ES-I3 (cell line): ENCODE measurements around the gene ME3.

ENCODE experiments used
- H3K36me3 ChIP-seq: 2 replicates; pipeline ENCODE4 v1.6.1; 2013; ENCODE audit warnings: mild to moderate bottlenecking, low read length, control low read depth, moderate library complexity; ENCODE audit not compliant: insufficient read depth
- H3K4me1 ChIP-seq: 2 replicates; pipeline ENCODE4 v1.6.1; 2013; ENCODE audit warnings: mild to moderate bottlenecking, control low read depth, low read length; ENCODE audit not compliant: insufficient read depth
- H3K9ac ChIP-seq: 2 replicates; pipeline ENCODE4 v1.6.1; 2013; ENCODE audit warnings: low read depth, mild to moderate bottlenecking, low read length, moderate library complexity
- H3K9me3 ChIP-seq: 2 replicates; pipeline ENCODE4 v1.6.1; 2013; ENCODE audit warnings: mild to moderate bottlenecking, low read length, moderate library complexity; ENCODE audit not compliant: control insufficient read depth, insufficient read depth

Gene ME3

GRCh38 chr11:86610559-86611341 is 61.7 kb downstream of the ME3 start:
- Histone ChIP-seq H3K9ac (no peak overlapping the region), H3K36me3 (no peaks in the 10 kb centered on the region), H3K9me3 (no peaks in the 10 kb centered on the region; the same call in 1 of the 2 replicates), H3K4me1 (peaks cover 16% of the 10 kb centered on the region)

- Histone ChIP-seq H3K9me3 (no peaks in the 10 kb centered on the region), H3K36me3 (no peaks in the 10 kb centered on the region), H3K9ac (0 out of 2 replicates have a peak overlapping the region, but pooled peaks have one; percentile 1), H3K4me1 (peaks cover 16% of the 10 kb centered on the region)
Measured at GRCh38 chr11:86608251-86608799, 64.1 kb downstream of the ME3 start.

- Histone ChIP-seq H3K36me3 (no peaks in the 10 kb centered on the region), H3K4me1 (peaks cover 16% of the 10 kb centered on the region), H3K9me3 (no peaks in the 10 kb centered on the region), H3K9ac (no peak overlapping the region)
Measured at GRCh38 chr11:86606836-86607481, 65.5 kb downstream of the ME3 start.

GRCh38 chr11:86606270-86606835 is 66.1 kb downstream of the ME3 start:
- Histone ChIP-seq H3K9ac (no peak overlapping the region), H3K36me3 (no peaks in the 10 kb centered on the region), H3K9me3 (no peaks in the 10 kb centered on the region), H3K4me1 (peaks cover 16% of the 10 kb centered on the region)

GRCh38 chr11:86596861-86597586 is 75.4 kb downstream of the ME3 start:
- Histone ChIP-seq H3K9me3 (peaks cover 6% of the 10 kb centered on the region; the same call in 1 of the 2 replicates), H3K9ac (no peak overlapping the region), H3K4me1 (peaks cover 25% of the 10 kb centered on the region), H3K36me3 (no peaks in the 10 kb centered on the region)

- Histone ChIP-seq H3K36me3 (no peaks in the 10 kb centered on the region), H3K4me1 (peaks cover 33% of the 10 kb centered on the region), H3K9ac (no peak overlapping the region), H3K9me3 (peaks cover 6% of the 10 kb centered on the region; the same call in 1 of the 2 replicates)
Measured at GRCh38 chr11:86595955-86596354, 76.5 kb downstream of the ME3 start.

GRCh38 chr11:86595451-86595850 is 77.0 kb downstream of the ME3 start:
- no peaks in the 10 kb centered on the region for H3K36me3 ChIP-seq
- peaks cover 33% of the 10 kb centered on the region for H3K4me1 ChIP-seq
- H3K9me3 ChIP-seq: peaks cover 6% of the 10 kb centered on the region; the same call in 1 of the 2 replicates
- no peak overlapping the region for H3K9ac ChIP-seq

- H3K9ac ChIP-seq: no peak overlapping the region
- H3K36me3 ChIP-seq: no peaks in the 10 kb centered on the region
- H3K4me1 ChIP-seq: peaks cover 33% of the 10 kb centered on the region
- peaks cover 6% of the 10 kb centered on the region; the same call in 1 of the 2 replicates for H3K9me3 ChIP-seq
Measured at GRCh38 chr11:86594746-86595145, 77.7 kb downstream of the ME3 start.

- no peak overlapping the region for H3K9ac ChIP-seq
- H3K4me1 ChIP-seq: peaks cover 34% of the 10 kb centered on the region
- peaks cover 6% of the 10 kb centered on the region; the same call in 1 of the 2 replicates for H3K9me3 ChIP-seq
- no peaks in the 10 kb centered on the region for H3K36me3 ChIP-seq
Measured at GRCh38 chr11:86593833-86594232, 78.6 kb downstream of the ME3 start.

- no peaks in the 10 kb centered on the region for H3K36me3 ChIP-seq
- H3K9ac ChIP-seq: no peak overlapping the region
- peaks cover 43% of the 10 kb centered on the region for H3K4me1 ChIP-seq
- H3K9me3 ChIP-seq: peaks cover 6% of the 10 kb centered on the region; the same call in 1 of the 2 replicates
Measured at GRCh38 chr11:86592659-86593451, 79.6 kb downstream of the ME3 start.

GRCh38 chr11:86592047-86592591 is 80.3 kb downstream of the ME3 start:
- H3K4me1 ChIP-seq: peaks cover 43% of the 10 kb centered on the region
- no peak overlapping the region for H3K9ac ChIP-seq
- no peaks in the 10 kb centered on the region for H3K36me3 ChIP-seq
- no peaks in the 10 kb centered on the region for H3K9me3 ChIP-seq

GRCh38 chr11:86591631-86592030 is 80.8 kb downstream of the ME3 start:
- no peak overlapping the region for H3K9ac ChIP-seq
- H3K36me3 ChIP-seq: no peaks in the 10 kb centered on the region
- no peaks in the 10 kb centered on the region for H3K9me3 ChIP-seq
- peaks cover 43% of the 10 kb centered on the region for H3K4me1 ChIP-seq

GRCh38 chr11:86589856-86590589 is 82.4 kb downstream of the ME3 start:
- Histone ChIP-seq H3K4me1 (peaks cover 36% of the 10 kb centered on the region), H3K9me3 (no peaks in the 10 kb centered on the region), H3K36me3 (no peaks in the 10 kb centered on the region), H3K9ac (no peak overlapping the region)
